Glutamatergic neuron (in vitro differentiated cells): ENCODE measurements around the gene TRPC6. TPM values are rescaled to one million over a fixed set of nuclear protein-coding genes. Genes with fewer than 3 reads are reported as not detected.
A peak's percentile ranks its signal among the peaks of the same experiment; 100 is the strongest.

ENCODE experiments used
- DNase-seq: peaks from one replicate; pipeline ENCODE4 v3.0.0; 2022
- H3K27ac Mint-ChIP-seq: one replicate; pipeline ENCODE4 v1.8.0; 2020; ENCODE audit warnings: mild to moderate bottlenecking, mixed read lengths, inconsistent platforms; ENCODE audit not compliant: unreplicated experiment
- H3K27me3 Mint-ChIP-seq: one replicate; pipeline ENCODE4 v1.8.0; 2020; ENCODE audit warnings: mild to moderate bottlenecking, moderate library complexity, mixed read lengths, inconsistent platforms; ENCODE audit not compliant: unreplicated experiment
- H3K36me3 Mint-ChIP-seq: one replicate; pipeline ENCODE4 v1.8.0; 2020; ENCODE audit warnings: mild to moderate bottlenecking, mixed read lengths, inconsistent platforms; ENCODE audit not compliant: unreplicated experiment
- H3K4me1 Mint-ChIP-seq: one replicate; pipeline ENCODE4 v1.8.0; 2020; ENCODE audit warnings: mild to moderate bottlenecking, low read depth, mixed read lengths, inconsistent platforms; ENCODE audit not compliant: unreplicated experiment
- H3K4me3 Mint-ChIP-seq: one replicate; pipeline ENCODE4 v1.8.0; 2020; ENCODE audit warnings: mild to moderate bottlenecking, mixed read lengths, inconsistent platforms; ENCODE audit not compliant: unreplicated experiment
- H3K9me3 Mint-ChIP-seq: one replicate; pipeline ENCODE4 v1.8.0; 2020; ENCODE audit warnings: mild to moderate bottlenecking, moderate library complexity, mixed read lengths, inconsistent platforms; ENCODE audit not compliant: unreplicated experiment
- total RNA-seq: library from RNA; stranded (reverse); fragmentation: NEBNext Ultra II Directional; extraction: Animal tissue kit (Norgen Biotek cat#: 25700); gene quantifications from one replicate; pipeline ENCODE4 v1.2.1, GENCODE V29; 2021; ENCODE audit not compliant: unreplicated experiment
- TF ChIP-seq, protein P1 (sequence below): fragments of 200-600 bp; sonication (generic); IDR thresholded peaks from one replicate; pipeline ENCODE4 v1.5.0; 2021; ENCODE audit not compliant: partially characterized antibody, unreplicated experiment

Gene TRPC6
- total RNA-seq, 1 donor from 2014 or later, result 0.27 TPM

DNA sequence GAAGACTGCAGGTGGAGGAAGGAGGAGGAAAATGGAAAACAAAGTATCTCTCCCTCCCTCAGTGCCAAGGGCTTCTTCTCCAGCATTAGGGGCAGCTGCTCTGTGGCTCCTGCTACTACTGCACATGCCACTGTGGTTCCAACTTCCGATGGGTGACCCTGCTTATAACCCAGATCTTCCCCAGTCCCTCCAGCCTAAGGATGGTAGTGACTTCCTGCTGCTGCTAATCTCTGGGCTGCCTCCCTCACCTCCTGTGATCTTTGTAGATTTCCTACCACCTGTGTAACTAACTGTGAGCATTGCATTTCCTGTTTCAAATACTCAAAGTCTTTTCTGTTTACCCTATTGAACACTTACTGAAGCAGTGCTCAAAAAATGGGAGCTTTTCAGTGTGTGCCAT lies 28.7 kb upstream of the TRPC6 start:
- no peaks in the 10 kb centered on the region for H3K9me3 Mint-ChIP-seq
- TF ChIP-seq, protein P1, sequence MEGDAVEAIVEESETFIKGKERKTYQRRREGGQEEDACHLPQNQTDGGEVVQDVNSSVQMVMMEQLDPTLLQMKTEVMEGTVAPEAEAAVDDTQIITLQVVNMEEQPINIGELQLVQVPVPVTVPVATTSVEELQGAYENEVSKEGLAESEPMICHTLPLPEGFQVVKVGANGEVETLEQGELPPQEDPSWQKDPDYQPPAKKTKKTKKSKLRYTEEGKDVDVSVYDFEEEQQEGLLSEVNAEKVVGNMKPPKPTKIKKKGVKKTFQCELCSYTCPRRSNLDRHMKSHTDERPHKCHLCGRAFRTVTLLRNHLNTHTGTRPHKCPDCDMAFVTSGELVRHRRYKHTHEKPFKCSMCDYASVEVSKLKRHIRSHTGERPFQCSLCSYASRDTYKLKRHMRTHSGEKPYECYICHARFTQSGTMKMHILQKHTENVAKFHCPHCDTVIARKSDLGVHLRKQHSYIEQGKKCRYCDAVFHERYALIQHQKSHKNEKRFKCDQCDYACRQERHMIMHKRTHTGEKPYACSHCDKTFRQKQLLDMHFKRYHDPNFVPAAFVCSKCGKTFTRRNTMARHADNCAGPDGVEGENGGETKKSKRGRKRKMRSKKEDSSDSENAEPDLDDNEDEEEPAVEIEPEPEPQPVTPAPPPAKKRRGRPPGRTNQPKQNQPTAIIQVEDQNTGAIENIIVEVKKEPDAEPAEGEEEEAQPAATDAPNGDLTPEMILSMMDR, result no peak
- DNase-seq, result no peak
- H3K27me3 Mint-ChIP-seq, result peaks cover 2% of the 10 kb centered on the region
- no peaks in the 10 kb centered on the region for H3K4me1 Mint-ChIP-seq
- no peak overlapping the region for H3K4me3 Mint-ChIP-seq
- H3K27ac Mint-ChIP-seq, result no peak overlapping the region
- no peaks in the 10 kb centered on the region for H3K36me3 Mint-ChIP-seq

DNA sequence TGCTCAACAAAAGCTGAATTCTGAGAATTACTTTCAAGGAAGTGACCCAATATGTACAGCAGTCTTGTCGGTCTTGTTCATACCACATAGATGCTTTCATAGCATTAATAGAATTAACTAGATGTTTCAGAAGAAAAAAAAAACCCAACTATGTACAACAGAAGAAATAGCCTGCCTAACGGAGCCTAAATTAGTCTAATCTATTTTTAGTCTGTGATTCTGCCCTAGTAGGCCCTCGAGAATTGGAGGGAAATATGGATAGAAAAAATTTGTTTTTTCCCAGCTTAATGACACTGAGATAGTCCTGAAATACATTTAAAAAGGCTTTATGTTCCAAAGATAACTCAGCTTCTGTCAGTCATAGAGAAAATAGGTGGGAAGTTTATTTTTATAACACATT lies 17.1 kb upstream of the TRPC6 start:
- H3K9me3 Mint-ChIP-seq, result no peaks in the 10 kb centered on the region
- TF ChIP-seq, protein P1, result no peak
- no peak overlapping the region for H3K4me3 Mint-ChIP-seq
- H3K27me3 Mint-ChIP-seq, result no peaks in the 10 kb centered on the region
- H3K27ac Mint-ChIP-seq, result no peak overlapping the region
- no peaks in the 10 kb centered on the region for H3K36me3 Mint-ChIP-seq
- no peak for DNase-seq
- no peaks in the 10 kb centered on the region for H3K4me1 Mint-ChIP-seq

DNA sequence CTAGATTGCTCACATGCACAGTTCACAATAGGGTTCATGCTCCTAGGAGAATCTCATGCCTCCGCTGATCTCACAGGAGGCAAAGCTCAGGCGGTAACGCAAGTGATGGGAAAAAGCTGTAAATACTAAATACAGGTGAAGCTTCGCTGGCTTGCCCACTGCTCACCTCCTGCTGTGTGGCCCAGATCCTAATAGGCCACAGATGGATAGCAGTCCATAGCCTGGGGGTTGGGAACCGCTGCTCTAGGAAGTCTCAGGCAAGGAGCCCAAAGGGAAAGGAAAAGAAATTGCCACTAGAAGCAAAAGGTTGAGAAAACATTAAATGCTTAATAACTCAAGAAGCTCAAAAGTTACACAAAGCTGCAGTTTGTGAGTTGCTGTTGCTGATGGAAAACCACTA lies 3.2 kb upstream of the TRPC6 start:
- TF ChIP-seq, protein P1, result no peak
- H3K9me3 Mint-ChIP-seq, result no peaks in the 10 kb centered on the region
- no peak overlapping the region for H3K4me3 Mint-ChIP-seq
- H3K27me3 Mint-ChIP-seq, result peaks cover 9% of the 10 kb centered on the region
- H3K36me3 Mint-ChIP-seq, result no peaks in the 10 kb centered on the region
- no peaks in the 10 kb centered on the region for H3K4me1 Mint-ChIP-seq
- H3K27ac Mint-ChIP-seq, result no peak overlapping the region
- DNase-seq, result no peak

DNA sequence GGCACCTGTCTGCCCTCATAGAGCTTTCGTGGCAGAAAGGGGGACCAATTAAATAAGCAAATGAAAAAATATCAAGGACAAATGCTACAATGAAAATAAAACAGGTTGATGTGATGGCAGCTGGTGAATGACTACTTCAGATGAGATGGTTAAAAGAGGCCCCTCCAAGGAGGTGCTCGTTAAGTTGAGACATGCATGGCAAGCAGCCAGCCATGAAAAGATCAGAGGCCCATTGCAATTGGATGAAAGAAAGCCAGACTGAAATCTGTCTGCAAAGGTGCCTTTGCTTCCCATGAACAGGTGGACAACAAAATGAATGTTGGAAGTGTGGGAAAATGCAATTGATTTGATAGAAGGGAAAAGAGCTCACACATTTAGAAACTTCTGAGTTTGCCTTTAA lies 848 bp upstream of the TRPC6 start:
- Mint-ChIP-seq H3K36me3 (no peaks in the 10 kb centered on the region), H3K4me3 (no peak overlapping the region), H3K9me3 (peaks cover 2% of the 10 kb centered on the region), H3K4me1 (no peaks in the 10 kb centered on the region), H3K27ac (no peak overlapping the region), H3K27me3 (peaks cover 9% of the 10 kb centered on the region)
- DNase-seq, result no peak
- TF ChIP-seq, protein P1, result no peak

DNA sequence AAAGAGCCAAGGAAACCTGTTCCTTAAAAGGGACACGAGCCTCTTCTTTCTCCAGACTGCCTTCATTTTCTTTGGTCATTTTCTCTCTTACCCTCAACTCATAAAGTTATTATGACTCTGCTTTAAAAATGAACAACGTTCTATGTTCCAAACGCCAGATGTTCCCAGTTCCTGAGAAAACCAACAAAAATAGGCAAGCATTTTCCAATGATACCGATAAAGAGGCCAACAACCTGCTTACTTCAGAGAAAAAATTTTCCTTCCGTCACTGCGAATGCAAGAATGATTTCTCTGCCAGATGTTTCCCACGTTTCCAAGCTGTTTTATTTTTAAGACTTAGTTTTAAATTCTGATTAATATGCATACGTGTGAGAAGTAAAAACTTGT lies 315 bp upstream of the TRPC6 start:
- Mint-ChIP-seq H3K9me3 (peaks cover 2% of the 10 kb centered on the region), H3K27ac (no peak overlapping the region), H3K27me3 (peaks cover 9% of the 10 kb centered on the region), H3K36me3 (no peaks in the 10 kb centered on the region), H3K4me1 (no peaks in the 10 kb centered on the region), H3K4me3 (peak overlapping the region; percentile 71)
- TF ChIP-seq, protein P1, result no peak
- DNase-seq, result no peak
